HG02870 (cell line): ENCODE measurements around the gene KCNQ1.

Experiments
- ATAC-seq: cut with Tn5 transposase; IDR thresholded peaks from one replicate; pipeline ENCODE4 v1.9.1; 2021; ENCODE audit warnings: mild to moderate bottlenecking, moderate library complexity; ENCODE audit not compliant: unreplicated experiment

Gene KCNQ1

DNA sequence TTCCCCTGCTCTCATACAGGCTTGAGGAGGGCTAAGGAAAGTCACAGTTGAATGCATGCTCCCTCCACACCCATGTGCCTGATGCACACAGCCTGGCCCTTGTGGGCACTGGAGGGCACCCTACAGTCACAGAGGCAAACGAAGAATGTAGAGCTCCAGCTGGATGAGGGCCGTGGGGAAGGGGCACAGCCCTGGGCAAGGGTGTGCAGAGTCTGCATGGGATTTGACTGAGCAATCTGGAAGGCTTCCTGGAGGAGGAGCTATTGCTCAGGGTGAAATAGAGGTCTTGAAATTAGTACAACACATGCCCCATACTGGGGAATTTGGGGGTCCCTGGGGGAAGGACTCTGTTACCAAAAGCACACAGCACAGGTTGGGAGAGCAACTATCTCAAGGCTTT, 64.0 kb downstream of the KCNQ1 start:
- no peak for ATAC-seq

GRCh38 chr11:2509481-2510001, 64.7 kb downstream of the KCNQ1 start:
- ATAC-seq: no peak

GRCh38 chr11:2510626-2511402, 66.0 kb downstream of the KCNQ1 start:
- ATAC-seq: no peak

DNA sequence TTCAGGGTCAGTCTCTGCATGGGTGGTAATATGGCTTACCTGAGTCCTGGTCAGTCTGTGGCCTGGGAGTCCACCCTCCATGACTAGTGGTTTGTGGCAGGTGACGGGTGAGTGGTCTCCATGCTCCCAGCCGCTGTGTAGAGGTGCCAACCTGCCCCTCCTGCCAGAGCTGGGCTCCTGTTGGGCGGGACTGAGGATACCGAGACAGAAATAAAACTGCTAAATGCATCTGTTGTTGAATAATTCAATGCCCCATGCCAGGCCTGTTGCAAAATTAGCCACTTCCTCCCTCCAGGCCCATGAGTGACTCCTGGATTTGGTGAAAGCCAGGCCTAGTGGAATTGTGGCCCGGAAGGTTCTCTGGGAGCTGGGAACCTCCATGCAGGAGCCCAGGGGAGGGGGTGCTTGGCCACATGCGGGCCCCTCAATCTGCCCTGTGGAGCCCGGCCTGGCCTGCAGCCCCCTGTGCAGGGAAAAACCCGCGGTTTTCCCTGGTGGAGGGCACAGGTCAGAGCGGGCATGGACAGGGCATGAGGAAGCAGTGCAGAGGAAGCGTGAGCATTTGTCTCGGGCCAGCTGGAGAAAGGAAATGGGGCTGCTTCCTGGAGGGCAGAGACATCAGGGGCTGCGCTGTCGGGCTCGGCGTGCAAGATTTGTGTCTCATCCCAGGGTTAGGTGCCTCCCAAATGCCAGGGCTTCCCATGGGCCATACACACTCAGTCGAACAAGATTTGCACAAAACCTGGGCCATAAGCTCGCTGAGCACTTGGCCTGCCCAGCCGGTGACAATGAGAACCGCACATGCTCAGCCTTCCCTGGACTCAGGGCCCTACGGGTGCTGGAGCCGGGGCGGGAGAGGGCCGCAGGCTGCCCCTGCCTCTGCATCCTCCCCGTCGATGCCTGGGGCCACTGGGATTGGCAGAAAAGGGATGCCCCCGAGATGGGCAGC, 66.9 kb downstream of the KCNQ1 start:
- no peak for ATAC-seq

- ATAC-seq: no peak
Measured at GRCh38 chr11:2512431-2513407, 67.9 kb downstream of the KCNQ1 start.

- no peak for ATAC-seq
Measured at GRCh38 chr11:2513441-2513840, 68.6 kb downstream of the KCNQ1 start.

DNA sequence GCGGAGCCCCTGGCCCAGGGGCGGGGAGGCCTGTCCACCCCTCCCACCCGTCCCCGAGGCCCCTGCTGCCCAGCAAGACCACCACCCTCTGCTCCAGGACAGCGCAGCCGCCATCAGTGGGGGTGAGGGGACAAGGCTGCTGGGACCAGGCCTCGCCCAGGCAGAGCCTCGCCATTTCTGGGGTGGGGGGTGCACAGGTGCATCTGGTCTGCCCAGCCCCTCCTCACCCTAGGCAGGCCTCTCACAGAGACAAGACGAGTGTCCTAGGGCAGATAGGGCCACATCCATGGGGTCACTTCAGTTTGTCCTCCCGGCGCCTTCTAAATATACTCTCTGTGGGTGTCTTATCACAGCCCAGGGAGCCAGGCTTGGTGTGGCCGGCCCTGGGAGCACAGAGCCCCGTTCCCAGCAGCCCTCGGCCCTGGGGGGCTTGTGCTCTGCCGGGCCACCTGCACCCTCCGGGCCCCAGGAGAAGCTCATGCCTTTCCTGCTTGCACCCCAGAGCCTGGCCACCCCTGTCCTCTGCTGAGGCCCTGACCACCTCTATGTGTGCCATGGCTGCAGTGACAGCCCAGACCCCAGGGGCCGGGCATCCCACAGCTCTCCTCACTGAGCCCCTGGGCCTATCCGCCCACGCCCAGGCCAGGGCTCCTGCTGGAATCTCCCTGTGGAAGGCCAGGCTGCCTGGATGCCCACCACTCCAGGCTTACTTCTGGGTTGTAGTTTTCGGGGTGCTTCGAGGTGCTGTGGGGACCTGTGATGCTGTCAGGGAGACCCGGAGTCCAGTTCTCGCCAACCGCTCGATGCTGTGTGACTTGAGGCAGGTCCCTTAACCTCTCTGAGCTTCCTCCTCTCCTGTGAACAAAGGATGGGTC, 70.8 kb downstream of the KCNQ1 start:
- ATAC-seq: no peak

GRCh38 chr11:2516276-2517015, 71.6 kb downstream of the KCNQ1 start:
- ATAC-seq: no peak

- no peak for ATAC-seq
Measured at GRCh38 chr11:2517016-2517385, 72.2 kb downstream of the KCNQ1 start.

- ATAC-seq: no peak
Measured at GRCh38 chr11:2517386-2518064, 72.7 kb downstream of the KCNQ1 start.

GRCh38 chr11:2518111-2518982, 73.5 kb downstream of the KCNQ1 start:
- no peak for ATAC-seq

- ATAC-seq: no peak
Measured at GRCh38 chr11:2518983-2519340, 74.2 kb downstream of the KCNQ1 start.

DNA sequence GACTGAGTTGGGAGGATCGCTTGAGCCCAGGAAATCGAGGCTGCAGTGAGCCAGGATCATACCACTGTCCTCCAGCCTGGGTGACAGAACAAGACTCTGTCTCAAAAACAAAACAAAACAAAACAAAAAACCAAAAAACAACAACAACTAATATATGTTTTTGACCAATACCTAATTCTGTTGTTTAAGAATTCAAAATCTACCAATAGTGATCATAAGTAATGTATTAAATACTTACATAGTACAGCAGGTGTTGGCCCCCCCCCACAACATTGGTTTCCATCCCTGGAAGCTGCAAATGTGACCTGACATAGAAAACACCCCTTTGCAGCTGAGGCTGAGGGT, 74.7 kb downstream of the KCNQ1 start:
- no peak for ATAC-seq

- ATAC-seq: no peak
Measured at GRCh38 chr11:2519862-2520735, 75.3 kb downstream of the KCNQ1 start.

DNA sequence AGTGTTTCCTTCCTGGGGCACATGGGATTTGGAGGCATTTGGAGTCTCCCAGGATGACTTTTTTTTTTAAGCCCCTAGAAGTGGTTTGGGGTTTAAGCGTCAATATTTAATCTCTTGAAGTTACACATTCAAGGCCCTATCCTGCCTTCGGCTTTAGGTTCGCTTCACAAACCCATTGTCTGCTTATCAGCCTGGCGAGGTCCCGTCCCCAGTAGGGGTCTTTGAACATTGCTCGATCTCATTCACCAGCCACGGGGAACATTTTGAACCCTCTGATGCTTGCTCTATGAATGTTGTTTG, 75.9 kb downstream of the KCNQ1 start:
- ATAC-seq: no peak

DNA sequence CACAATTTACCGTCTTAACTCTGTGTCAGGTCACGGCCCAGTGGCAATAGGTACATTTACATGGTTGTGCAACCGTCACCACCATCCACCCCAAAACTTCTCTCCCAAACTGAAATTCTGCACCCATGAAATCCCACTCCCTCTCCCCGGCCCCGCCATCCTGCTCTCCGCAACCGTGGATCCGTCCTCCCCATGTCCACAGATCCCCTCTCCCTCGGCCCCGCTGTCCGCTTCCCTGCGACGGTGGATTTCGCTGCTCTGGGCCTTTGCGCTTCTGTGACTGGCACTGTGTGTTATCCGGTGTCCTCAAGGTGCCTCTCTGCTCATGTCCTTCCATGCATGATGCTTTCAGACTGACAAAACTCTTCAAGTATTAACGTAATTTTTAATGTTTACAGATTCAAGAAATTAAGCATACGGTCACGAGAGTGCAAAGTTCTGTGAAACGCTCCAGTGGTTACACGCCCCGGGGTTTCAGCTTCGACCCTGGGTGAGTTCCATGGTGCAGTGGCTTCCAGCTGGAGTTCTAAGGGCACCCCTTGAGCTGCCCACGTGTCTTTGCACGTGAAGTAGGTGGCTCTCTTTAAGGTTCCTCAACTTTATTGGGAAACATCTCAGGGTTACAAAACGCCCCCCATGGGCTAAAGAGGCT, 76.4 kb downstream of the KCNQ1 start:
- ATAC-seq: no peak
